ENCODE results near the gene TLR9. TPM values are rescaled to one million over a fixed set of nuclear protein-coding genes. Genes with fewer than 3 reads are reported as not detected.

TLR9 gene
- total RNA-seq, 1 donor from 2014 or later: 0.19 TPM

GRCh38 chr3:52248165-52248541 is 22.7 kb upstream of the TLR9 start:
- peak; percentile 80 for DNase-seq (ENCODE audit: low spot score)

GRCh38 chr3:52247409-52248164 is 22.1 kb upstream of the TLR9 start:
- peak; percentile 69 for DNase-seq (ENCODE audit: low spot score)

DNA sequence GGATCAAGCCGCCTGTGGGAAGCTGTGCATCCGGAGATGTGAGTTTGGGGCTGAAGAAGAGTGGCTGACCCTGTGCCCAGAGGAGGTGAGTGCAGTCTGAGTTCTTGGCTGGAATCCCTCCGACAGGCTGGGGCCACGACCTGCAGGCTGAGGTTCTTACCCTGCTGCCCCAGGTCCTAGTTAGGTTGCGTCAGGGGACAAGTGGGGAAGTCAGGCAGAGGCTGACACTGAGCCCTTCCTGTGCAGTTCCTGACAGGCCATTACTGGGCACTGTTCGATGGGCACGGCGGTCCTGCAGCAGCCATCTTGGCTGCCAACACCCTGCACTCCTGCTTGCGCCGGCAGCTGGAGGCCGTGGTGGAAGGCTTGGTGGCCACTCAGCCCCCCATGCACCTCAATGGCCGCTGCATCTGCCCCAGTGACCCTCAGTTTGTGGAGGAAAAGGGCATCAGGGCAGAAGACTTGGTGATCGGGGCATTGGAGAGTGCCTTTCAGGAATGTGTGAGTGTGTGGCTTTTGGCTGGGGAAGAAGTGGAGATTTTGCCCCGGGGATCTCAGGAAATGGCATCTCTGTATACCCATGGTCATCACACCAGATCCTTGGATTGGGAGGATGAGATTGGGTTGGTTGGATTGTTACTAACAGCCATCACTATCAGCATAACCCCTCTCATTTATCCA is 21.4 kb upstream of the TLR9 start:
- peak; percentile 88 for DNase-seq (ENCODE audit: low spot score)

- DNase-seq (ENCODE audit: low spot score): peak; percentile 47
These were observed 20.8 kb upstream of the TLR9 start for GRCh38 chr3:52246264-52246620.

DNA sequence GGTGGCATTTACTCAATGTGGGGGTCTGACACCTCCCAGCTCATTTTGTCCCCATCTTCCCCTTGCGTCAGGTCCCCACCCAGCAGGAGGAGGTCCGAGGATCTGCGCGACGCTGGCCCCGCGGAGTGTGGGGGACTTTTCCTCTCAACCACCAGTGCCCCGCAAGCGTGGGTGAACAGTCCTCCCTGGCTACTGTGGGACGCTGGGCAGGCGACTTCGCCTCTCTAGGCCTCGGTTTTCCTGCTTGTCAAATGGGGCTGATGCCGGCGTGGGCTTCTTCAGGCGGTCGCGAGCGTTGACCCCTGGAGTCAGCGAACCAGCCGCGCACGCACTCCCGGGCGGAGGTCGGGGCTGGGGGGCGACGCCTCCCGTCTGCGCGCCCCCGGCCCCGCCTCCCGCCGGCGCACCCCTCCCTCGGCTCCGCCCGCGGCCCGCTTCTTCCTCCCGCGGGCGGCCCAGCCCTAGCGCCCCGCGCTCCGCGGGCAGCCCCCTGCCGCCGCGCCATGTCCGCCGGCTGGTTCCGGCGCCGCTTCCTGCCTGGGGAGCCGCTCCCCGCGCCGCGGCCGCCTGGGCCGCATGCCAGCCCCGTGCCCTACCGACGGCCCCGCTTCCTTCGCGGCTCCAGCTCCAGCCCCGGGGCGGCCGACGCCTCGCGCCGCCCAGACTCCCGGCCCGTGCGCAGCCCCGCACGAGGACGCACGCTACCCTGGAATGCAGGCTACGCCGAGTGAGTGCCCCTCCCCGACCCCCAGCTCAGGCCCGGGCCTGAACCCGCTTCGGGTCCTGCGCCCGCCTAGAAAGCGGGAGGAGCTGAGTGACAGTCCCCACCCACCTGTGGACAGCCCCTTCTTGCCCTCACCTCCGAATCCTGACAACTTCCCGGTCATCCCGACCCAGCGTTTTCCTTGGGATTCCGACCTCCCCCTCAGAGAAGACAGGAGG is 20.1 kb upstream of the TLR9 start, which contains the start of gene PPM1M:
Gene PPM1M, plus strand, starts transcription at position 438 of the 942 bp plus-strand sequence. Its CDS starts 66 bp downstream, at position 504.
- DNase-seq (ENCODE audit: low spot score): peak; percentile 90

DNA sequence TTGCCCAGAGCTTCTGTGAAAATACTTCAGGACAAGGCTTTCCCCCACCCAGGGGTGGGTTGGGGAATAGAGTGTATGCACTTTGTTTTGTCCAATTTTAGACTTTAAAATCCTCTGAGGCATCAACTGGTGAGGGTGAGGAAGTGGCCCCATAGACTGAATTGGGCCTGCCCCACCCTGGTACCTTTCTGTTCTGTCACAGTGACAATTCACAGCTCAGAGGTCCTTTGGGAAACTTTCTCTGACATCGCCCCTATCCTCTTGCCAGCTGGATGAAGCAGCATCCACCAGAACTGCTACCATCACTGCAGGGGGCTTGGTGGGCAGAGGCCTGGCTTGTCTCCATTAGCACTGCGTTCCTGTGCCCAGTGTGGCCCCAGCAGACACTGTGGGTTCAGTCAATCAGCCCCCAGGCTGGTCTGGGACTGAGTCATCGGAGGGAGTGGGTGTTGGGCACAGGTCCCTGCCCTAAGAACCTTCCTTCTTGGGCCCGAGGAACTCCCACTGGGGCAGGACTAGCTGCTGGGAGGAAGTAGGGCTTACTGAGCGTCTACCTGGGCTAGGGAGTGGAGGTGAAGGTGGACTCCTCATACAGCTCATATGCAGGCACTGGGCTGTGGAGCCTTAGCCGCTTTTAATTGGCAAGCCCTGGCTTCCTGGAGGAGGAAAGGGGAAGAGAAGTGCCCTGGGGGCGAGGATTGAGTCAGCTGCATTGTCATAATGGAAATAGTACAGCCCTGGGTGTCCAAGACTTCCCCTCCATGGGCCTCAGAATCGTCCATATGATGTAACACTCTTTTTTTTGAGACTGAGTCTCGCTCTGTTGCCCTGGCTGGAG is 18.6 kb upstream of the TLR9 start:
- DNase-seq (ENCODE audit: low spot score): peak; percentile 87

- DNase-seq (ENCODE audit: low spot score): no peak
These were observed 16.6 kb upstream of the TLR9 start for GRCh38 chr3:52242039-52242438.

DNA sequence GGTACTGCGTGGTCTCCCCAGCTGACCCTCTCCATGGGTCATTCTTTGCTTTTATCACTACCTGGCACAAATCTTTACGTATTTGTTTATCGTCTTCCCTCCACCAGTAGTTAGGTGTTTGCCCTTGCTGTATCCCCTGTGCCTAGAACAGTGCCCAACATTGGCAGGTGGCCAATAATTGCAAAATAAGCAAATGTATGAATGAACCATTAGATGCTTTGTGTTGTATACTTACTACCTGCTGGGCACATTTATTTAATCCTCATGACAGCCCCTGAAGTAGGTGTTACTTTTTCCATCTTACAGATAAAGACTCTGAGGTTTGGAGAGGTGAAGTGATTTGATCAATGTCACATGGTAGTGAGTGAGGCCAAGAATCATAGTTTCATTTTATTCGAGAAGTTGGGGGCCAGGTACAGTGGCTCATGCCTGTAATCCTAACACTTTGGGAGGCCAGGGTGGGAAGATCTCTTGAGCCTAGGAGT is 15.5 kb upstream of the TLR9 start:
- no peak for DNase-seq (ENCODE audit: low spot score)

- DNase-seq (ENCODE audit: low spot score): peak; percentile 82
These were observed 14.8 kb upstream of the TLR9 start for GRCh38 chr3:52240059-52240885.

- DNase-seq (ENCODE audit: low spot score): peak; percentile 95
These were observed 13.6 kb upstream of the TLR9 start, which contains the start of gene TWF2 for GRCh38 chr3:52238761-52239701. TWF2 (minus strand) TSS chr3:52239158; CDS start chr3:52239016, 142 bp downstream.

DNA sequence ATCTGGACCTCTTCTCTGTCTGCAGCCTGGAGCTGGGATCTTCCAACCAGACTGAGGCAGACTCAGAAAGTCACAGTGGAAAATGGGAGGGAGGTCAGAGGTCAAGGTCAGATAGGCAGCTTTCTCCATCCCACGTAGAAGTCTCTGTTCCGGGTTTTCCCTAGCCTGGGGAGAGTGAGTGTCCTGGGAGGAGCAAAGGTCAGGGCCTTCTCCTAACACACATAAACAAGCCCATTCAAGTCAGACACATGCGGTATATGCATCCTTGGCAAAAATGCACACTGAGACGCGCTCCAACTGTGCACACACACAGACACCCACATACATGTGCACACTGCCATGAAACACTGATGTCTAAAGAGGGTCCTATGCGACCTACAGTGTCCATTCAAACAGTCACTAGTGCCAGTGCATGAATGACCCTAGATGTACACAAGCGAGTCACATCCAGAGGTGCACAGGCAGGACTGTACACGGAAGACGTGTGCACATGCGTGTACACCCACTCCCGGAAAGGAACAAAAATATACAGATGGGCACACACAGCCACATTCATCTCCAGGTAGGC is 12.8 kb upstream of the TLR9 start:
- DNase-seq (ENCODE audit: low spot score): no peak

GRCh38 chr3:52237657-52238172 is 12.3 kb upstream of the TLR9 start:
- no peak for DNase-seq (ENCODE audit: low spot score)

- no peak for DNase-seq (ENCODE audit: low spot score)
These were observed 11.7 kb upstream of the TLR9 start for GRCh38 chr3:52237006-52237656.

- DNase-seq (ENCODE audit: low spot score): no peak
These were observed 11.0 kb upstream of the TLR9 start for GRCh38 chr3:52236424-52236886.

- no peak for DNase-seq (ENCODE audit: low spot score)
These were observed 9.3 kb upstream of the TLR9 start for GRCh38 chr3:52234516-52235447.

DNA sequence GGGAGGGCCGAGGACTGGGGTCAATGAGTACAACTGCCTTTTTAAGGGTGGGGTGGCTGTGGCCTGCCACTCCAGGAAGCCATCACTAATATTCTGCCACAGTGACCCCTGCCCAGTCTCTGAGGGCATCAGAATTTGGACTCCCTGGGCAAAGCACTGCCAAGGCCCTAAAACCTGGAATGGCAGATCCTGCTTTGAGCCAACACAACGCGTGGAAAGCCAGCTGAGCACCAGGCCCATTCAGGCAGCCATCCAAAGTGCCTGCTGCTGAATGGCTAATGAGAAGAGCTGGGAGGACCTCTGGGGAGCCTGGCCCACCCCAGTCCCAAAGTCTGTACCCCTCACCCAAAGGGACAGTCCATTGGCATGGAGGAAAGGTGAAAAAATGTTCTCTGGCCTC is 8.5 kb upstream of the TLR9 start:
- no peak for DNase-seq (ENCODE audit: low spot score)

Data from mesenteric fat pad (tissue), 1 donor.